Medulla oblongata (tissue), 1 donor: ENCODE measurements around the gene OSCP1.

ENCODE experiments used
- DNase-seq: peaks from one replicate; pipeline ENCODE4 v3.0.0-alpha.2; 2015; ENCODE audit errors: extremely low spot score

Gene OSCP1

DNA sequence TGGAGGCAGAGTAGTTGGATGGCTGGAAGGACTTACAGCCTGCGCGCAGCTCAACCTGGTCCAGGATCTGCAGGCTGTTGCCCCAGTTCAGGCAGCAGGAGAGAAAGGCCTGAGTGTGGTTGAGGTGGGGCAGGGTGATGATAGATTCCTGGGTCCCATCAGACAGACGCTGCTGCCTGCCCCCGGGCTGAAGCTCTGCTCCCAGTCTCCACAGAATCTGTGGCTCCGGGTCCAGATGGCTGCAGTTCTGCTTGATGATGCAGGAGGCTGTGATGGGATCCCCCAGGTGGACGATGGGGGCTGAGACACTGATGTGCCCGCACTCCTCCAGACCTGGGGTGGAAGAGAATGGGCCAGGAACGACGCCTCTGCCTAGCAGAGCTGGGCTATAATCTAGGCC, 25.1 kb upstream of the OSCP1 start:
- DNase-seq: no peak

DNA sequence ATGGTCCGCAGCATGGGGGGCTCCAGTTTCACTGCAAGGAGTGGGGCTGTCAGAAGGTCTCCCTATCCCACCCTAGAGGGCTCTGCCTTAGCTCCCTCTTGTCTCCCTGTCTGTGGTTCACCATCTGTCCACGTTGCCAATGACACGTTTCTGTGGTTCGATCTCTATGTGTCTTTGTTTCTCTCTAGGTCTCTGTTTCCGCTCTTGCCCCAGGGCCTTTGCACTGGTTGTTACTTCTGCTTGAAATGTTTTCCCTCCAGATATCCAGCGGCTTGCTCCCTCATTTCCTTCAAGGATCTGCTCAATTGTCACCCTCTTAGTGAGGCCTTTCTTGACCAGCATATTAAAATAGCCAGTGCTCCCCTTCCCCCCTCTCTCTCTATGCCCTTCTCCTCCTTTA, 22.4 kb upstream of the OSCP1 start:
- DNase-seq: no peak

DNA sequence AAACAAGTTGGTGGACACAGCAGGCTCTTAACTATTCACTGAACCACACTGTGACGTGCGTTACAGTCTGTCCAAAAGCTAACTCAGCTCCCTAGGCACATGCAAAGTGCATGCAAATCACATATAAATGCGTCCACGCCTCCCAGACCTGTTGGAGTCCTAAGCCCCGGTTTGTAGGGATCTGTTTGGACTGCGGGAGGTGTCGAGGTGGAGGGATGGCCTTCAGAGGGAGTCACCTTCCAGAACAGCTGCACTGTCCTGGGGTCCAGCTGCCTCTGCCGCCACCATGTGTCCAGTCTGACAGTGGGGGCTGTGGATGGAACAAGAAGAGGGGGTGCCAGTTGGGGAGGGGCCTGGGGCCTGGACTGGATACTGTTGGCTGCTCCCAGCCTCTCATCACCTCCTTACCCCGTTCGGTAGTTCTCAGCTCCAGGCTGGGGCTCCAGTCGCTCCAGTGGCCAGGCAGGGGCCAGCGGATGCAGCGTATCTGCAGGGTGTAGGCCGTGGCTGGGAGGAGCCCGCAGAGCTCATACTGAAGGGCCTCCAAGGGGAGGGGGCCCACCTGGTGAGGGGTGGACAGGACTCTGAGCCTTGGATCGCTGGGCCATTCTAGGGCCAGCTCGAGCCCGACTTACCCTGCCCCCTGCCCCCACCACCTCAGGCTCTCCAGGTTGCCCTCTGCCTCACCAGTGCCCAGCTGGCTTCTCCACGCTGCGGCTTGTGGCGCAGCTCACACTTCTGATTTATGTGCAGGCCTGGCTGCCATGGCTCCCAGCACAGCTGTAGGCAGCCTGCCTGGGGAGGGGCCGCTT, 21.8 kb upstream of the OSCP1 start:
- no peak for DNase-seq

DNA sequence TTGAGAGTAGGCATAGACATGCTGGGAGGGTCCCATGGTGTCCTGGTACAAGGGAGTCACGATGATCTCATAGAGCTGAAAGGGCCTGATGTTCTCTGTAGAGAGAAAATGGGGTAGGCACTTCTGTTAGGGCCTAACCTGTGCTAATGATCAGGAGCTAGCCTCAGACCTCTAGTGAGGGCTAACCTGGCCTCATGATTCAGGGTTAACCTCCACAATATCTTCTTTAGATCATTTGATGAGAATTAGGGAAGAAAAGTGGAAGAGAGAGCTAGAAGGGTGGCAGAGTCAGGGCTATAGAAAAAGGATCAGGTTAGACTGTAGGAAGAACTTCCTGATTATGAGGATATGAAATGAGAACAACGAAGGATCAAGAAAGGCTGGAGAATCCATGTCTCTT, 18.9 kb upstream of the OSCP1 start:
- DNase-seq: no peak

DNA sequence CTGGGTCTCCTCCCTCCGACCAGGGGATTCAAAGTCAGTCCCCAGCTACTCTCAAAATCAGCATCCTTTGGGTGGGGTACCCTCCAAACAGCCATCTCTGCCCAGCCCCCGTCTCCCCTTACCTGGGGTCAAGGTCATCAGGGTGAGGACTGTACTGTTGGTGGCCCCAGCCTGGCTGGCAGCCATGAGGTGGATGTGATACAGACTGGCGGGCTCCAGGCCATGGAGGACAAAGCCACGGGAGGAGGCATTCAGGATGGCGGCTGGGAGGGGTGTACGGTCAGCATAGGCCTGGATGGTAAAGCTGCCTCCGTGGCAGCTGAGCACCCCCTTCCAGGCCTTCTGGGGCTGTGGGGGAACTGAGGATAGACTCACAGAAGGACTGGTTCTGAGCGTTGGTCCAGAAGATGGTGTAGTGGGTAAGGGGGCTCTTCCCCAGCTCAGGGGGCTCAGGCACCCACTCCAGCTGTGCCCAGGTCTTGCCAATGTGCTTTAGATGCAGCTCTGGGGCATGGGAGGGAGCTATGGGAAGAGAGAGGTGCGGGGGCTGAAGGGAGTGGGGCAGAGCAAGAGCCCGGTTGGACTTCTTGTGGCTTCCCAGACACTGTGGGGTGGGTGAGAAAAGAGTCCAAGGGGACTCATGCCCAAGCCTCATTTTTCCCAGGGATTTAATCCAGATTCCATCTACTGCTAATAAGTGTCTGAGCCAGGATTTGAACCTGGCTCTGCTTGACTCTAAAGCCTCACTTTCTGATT, 17.6 kb upstream of the OSCP1 start:
- no peak for DNase-seq

DNA sequence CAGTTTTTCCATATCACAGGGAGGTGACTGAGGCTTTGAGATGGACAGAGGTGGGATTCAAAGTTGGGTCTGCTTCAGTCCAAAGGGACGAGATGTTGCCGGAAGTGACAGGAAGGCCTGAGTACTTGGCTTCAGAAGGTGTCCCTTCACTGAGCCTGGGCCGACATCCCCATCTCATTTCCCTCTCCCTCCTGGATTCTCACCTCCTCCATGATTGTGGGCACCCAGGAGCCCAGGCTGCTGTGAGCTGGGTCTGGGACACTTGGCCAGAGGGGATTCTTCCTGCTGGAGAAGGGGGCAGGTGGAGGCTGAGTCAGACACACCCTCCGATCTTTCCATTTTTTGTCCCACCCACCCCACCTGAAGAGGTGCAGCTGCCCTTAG, 16.8 kb upstream of the OSCP1 start:
- DNase-seq: no peak

DNA sequence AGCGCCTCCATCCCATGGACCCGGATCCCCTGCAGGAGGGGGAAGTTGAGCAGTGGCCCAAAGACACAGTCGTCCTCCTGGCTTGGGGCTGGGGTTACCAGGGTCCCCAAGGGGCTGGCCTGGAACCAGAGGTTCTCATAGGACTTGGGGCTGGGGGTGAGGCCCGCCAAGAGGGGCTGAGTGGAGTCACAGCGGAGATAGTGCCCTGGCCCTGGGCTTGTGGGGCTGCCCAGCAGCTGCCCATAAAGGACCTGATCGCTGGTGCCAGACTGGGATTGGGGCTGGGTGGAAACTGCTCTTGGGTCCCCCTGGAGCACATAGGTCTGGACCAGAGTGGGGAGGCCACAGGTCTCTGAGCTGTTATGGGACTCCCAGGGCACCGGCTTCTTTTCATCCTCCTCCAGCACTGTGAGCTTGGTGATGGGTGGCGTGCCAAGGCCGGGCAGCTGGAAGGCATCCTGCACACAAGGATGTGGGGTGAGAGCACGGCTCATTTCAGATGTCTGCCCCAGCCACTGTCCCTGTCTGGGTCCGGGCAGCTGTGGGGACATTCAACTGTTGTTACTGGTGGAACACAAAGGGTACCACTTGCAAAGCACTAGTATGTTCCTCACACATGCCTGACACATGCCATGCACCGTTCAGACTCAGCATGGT, 16.2 kb upstream of the OSCP1 start:
- no peak for DNase-seq

DNA sequence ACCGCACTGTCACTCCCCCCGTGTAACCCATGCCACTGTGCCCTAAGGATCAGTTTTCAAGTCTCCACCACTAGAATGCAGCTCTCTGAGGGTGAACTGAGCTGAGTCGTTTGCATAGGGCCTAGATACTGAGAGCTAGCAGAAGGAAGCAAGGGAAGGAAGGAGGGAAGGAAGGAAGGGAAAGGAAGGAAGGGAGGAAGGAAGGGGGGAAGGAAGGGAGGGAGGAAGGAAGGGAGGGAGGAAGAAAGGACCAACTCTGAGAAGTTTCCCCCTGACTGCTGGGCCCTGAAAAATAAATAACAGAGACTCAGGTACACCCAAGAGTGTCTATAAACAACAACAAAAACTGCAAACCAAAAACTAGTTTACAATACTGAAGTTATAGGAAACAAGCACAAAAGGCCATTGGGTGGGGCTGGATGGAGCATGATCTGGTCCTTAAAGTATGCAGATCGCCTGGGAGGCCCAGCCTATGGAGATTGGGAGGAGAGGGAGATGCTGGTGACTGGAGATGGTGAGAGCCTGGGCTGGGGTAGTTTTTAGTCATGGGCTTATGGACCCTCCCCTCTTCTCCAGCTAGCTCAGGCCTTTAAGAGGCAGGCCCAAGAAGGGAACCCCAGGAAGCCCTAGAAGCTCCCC, 15.6 kb upstream of the OSCP1 start:
- DNase-seq: no peak

DNA sequence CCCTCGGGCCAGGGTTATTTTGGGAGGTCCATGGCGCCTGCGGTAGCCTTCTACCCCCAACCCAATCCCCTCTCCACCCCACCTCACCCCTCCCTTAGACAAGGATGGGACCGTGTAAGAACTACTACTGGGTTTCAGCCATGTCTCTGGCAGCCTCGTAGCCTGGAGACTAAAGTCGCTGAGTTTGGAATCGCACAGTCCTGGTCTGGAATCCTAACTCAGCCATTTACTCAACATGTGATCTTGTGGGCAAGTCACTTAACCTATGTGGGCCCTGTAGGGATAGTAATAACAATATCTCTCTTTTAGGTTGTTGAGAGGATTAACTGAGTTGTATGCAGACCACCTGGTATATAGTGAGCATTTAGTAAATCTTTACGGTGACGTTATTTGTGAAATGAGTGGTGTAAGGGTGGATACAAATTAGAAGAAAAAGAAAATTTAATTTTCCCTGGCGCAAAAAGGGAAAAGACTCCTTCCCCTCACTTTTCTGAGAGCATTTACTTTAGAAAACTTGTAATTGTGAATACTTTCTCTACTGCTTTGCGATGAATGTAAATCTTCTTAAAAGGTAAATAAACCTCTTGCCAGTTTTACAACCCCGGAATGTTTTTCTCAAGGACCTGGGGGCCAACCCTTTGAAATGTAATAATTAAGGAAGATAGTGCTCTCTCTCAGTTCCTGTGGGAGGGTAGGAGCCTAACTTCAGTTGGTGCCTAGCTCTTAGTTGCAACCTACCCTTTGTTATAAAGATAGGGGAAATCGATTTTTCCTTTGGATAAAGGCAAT, 14.5 kb upstream of the OSCP1 start:
- DNase-seq: no peak

DNA sequence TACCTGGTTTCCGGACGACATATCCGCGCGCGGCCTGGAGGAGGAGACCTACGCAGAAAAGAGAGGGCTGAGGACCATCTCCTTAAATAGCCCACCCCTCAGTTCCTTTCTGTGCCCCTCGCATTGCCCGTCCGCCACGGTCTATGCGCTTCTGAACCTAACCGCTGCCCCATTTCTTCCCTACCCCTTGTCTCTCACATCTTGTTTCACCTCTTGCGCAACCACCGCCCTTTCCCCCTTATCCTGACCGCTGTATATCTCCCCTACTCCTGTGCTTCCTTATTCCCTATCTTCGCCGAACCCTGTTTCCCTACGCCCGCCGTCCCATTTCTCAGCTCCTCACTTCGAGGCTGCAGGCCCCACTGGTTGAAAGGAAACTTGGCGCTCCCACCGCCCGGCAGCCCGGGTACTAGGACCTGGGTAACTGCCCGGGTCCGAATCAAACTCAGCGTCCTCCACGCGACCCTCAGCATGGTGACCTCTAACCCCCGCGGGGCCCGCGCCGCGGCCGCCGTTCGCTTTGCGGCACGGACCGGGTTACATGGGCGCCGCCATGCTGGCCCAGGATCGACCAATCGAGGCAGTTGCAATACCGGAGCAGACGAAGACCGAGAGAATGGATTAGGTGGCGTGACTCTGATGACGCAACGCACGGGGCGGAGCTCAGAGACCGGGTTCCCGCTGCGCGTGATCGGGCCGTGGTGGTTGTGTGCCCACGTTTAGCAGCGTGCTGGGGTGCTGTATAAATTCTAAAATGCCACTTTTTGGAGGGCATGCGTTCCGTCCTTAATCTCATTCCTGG, 13.8 kb upstream of the OSCP1 start, which contains the start of gene MRPS15:
TSS of gene MRPS15 (minus strand) at position 582 of the 802 bp plus-strand sequence. CDS start at position 473, 109 bp downstream.
- peak; percentile 98 for DNase-seq

DNA sequence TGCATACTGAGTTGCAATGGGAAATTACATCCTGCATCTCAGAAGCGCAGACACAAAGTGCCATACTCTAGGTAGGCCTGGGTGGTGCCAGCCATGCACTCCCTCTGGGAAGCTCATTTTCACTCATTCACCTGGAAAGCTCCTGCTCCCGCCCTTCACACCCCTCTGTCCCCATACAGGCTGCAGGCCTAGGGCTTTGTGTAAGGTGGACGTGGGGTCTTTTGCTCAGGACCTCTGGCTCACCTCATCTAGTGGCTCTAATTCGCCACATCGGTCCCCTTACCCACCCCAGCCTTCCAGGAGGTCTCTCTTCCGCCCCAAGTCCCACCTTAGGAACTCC, 13.2 kb upstream of the OSCP1 start:
- DNase-seq: no peak

DNA sequence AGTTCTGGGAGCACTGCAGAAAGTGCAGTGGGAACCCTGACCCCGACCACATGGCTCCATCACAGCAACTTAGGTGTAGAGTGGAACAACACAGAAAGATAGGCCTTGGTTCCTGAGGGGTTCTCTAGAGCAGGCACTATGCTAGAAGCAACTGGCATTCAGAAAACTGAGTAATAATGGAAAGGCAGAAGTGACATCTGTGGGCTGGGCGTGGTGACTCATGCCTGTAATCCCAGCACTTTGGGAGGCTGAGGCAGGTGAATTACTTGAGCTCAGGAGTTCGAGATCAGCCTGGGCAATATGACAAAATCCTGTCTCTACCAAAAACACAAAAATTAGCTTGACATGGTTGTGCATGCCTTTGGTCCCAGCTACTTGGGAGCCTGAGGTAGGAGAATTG, 8.7 kb upstream of the OSCP1 start:
- no peak for DNase-seq

DNA sequence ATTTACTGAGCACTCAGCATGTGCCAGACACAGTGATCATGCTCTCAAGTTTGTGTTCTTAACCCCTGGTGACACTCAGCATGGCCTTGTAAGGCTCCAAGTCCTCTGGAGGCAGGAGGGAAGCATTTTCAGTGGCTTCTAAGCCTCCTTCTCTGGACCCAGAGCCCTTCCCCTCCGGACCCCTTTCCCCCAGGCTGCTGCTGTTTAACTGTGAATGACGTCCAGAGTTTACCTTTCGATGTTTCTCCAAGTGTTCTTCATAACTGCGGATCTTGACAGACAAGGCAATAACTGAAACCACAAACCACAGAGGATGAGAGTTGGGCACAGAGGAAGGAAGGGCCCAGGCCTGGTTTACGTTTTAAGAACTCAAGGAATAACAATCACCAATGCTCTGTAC, 7.4 kb upstream of the OSCP1 start:
- DNase-seq: no peak

DNA sequence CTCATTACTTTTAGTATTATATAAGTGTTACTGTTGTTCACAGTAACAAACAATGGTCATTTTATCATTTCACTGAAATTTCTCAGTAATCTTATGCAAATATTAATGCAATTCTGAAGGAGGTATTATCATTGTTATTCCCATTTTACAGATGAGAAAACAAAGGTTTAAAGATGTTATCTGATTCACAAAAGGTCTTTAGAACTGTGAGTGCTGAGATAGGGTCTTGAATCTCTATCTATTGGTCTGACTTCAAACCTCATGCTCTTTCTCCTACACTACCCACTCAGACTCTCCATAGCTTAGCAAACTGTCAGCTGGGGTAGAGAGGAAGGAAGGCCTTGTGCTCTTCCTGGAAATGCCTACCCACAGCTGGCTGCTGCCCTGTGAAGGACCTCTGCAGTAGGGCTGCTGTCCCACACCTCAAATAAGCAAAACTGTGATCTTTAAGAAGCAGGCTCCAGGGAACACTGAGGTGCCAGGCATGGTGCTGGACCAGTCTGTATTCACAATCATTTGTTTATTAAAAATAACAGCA, 6.2 kb upstream of the OSCP1 start:
- DNase-seq: no peak

DNA sequence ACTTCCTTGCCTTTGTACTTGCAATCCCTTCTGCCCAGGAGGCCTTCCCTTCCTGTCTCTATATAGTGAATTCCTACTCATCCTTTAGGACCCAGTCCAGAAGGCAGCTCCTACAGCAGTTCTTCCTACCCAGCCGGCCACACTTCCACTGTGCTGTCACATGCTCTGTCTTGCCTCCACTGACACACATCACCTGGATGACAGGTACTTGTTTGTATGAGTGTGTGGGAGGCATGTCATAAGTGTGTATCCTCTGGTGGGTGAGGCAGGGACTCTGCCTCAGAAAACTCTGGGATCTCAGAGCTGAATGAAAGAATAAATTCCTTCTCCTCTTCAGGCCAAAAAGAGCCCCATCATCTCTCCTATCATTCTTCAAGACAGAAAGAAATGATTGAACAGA, 5.1 kb upstream of the OSCP1 start:
- no peak for DNase-seq

DNA sequence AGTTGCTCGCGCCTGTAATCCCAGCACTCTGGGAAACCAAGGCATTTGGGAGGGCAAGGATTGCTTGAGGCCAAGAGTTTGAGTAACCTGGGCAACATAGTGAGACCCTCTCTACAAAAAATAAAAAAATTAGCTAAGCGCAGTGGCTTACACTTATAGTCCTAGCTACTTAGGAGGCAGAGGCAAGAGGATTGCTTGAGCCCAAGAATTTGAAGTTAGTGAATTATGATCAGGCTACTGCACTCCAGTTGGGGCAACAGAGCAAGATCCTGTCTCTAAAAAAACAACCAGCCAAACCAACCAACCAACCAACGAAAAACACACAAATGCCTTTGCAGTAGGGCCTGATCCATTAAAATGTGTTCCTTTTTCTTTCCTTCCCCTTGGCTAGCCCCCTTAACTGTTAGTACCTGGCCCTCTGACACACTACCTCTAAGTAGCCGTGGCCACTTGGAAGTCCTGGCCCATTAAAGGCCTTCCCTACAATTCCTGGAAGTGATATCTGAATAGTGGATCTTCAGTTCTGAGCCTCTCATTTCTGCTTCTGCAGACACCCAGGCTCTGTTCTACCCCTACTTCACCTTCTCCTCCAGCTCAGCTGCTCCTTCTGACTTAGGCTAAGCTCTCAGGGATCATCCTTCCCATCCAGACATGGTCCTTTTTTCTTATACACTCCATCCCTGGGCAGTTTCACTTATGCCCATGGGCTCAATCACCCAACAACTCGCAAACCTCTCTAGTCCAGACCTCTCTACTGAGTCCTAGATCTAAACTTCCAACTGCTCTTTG, 3.5 kb upstream of the OSCP1 start:
- no peak for DNase-seq

DNA sequence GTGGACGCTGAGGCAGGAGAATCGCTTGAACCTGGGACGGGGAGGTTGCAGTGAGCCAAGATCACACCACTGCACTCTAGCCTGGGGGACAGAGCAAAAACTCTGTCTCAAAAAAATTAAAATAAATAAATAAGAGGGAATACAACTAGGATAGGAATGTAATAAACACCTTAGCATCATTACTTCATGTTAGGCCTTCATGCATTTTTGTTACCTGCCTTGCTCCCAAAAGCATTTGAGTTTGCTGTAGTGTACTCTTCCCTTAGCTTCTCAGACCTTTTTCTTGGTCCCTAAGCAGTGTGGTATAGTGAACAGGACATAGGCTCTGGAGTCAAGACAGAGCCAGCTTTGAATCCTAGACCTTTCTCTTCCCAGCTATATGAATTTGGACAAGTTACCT, 2.8 kb upstream of the OSCP1 start:
- DNase-seq: no peak

DNA sequence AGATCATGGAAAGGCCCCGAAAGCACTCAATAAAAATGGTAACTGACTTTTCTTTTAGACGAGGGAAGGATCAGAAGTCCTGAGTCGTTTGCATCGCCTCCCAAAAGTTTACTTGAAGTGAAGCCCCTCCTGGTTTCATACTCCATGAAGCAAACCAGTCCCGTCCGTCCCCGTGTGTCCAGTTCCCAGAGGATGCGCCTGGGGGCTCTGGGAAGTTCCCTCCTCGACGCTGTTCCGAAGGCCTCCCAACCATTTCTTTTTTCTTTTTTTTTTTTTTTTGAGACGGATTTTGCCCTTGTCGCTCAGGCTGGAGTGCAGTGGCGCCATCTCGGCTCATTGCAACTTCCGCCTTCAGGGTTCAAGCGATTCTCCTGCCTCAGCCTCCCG, 661 bp upstream of the OSCP1 start:
- DNase-seq: no peak

DNA sequence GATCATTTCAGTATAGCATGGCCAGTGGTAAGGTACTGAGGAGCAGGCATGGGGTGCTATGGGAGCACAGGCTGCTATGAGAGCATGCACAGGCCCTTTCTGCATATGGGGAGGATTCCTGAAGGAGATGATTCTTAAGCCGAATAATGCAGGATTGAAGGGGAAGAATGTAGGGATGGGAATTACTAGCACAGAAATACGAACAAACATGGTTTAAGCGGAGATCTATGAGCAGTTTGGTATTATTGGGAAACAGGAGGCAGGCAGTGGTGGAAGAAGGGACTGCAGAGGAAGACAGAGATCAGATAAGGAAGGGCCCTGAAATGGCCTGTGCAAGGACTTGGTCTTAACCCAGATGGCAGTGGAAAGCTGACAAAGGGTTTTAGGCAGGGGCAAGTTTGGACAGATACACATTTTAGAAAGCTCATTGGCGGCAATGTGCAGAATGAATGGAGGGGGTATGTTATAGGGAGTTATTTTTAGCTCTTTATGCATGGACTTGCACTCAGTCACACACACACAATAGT, 1.7 kb downstream of the OSCP1 start:
- no peak for DNase-seq
